Measurements from ENCODE around the gene SPART. TPM values are rescaled to one million over a fixed set of nuclear protein-coding genes. Genes with fewer than 3 reads are reported as not detected.

Gene SPART
- total RNA-seq, 1 donor from 2014 or later: 27.4 TPM

DNA sequence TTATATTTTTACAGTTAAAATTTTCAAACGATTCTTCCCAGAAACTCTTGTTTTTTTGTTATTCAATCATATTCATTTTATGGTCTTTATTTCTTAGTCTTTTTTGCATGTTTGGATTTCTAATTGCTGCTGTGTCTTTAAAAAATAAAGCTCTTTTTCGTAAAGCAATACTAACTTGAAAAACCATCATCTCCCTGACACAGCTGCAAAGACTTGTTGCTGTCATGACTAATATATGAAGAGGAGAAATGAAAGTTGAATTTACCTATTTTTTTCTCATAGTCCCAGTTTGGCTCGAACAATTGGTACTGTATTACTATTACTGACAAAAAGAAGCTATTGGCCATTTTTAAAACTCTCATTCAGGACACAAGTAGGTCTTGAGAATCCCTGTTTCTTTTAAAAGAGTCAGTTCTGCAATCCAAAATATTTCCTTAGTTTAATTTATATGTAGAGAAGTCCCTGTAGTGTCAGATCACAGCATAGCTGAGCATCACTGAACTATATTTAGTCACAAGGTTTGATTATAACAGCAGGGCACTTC lies 12.1 kb upstream of the SPART start:
- TF ChIP-seq, protein P1, sequence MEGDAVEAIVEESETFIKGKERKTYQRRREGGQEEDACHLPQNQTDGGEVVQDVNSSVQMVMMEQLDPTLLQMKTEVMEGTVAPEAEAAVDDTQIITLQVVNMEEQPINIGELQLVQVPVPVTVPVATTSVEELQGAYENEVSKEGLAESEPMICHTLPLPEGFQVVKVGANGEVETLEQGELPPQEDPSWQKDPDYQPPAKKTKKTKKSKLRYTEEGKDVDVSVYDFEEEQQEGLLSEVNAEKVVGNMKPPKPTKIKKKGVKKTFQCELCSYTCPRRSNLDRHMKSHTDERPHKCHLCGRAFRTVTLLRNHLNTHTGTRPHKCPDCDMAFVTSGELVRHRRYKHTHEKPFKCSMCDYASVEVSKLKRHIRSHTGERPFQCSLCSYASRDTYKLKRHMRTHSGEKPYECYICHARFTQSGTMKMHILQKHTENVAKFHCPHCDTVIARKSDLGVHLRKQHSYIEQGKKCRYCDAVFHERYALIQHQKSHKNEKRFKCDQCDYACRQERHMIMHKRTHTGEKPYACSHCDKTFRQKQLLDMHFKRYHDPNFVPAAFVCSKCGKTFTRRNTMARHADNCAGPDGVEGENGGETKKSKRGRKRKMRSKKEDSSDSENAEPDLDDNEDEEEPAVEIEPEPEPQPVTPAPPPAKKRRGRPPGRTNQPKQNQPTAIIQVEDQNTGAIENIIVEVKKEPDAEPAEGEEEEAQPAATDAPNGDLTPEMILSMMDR (IDR thresholded peaks at IDR 0.05): no peak
- Histone ChIP-seq H3K27me3 (no peaks in the 10 kb centered on the region), H3K36me3 (no peaks in the 10 kb centered on the region), H3K9me3 (no peaks in the 10 kb centered on the region), H3K4me1 (peaks cover 0 to 3% of the 10 kb centered on the region in 2 donors), H3K27ac (no peak overlapping the region), H3K4me3 (no peak overlapping the region)
- DNase-seq (ENCODE audit: low spot score in 2 of 2): no peak
- intact Hi-C loops (cut with DNase I): no loop called here

DNA sequence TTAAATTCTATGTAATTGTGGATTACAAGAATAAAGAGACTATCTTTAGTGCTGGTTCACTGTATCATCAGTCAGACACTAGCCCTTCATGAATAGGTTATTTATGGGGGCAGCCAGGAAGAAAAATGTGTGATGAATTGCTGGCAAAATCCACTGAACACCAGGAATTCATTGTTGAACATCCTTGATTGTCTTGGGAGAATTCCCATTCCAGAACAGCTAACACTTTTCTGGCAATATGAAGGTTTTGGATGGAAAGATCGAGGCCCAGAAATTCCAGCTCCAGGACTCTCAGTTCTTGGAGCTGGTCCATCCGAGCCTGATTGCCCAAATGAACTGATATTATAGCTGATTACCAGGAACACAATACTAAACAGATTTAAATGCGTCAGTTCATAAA lies 11.5 kb upstream of the SPART start:
- Histone ChIP-seq H3K4me3 (peak overlapping the region in 1 of 2 donors; percentile 8), H3K4me1 (peaks cover 0 to 3% of the 10 kb centered on the region in 2 donors), H3K27me3 (no peaks in the 10 kb centered on the region), H3K27ac (no peak overlapping the region), H3K36me3 (no peaks in the 10 kb centered on the region), H3K9me3 (no peaks in the 10 kb centered on the region)
- DNase-seq (ENCODE audit: low spot score in 2 of 2): peak in 1 of 2 donors; percentile 73
- TF ChIP-seq, protein P1 (IDR thresholded peaks at IDR 0.05): no peak
- intact Hi-C loops (cut with DNase I): no loop called here

DNA sequence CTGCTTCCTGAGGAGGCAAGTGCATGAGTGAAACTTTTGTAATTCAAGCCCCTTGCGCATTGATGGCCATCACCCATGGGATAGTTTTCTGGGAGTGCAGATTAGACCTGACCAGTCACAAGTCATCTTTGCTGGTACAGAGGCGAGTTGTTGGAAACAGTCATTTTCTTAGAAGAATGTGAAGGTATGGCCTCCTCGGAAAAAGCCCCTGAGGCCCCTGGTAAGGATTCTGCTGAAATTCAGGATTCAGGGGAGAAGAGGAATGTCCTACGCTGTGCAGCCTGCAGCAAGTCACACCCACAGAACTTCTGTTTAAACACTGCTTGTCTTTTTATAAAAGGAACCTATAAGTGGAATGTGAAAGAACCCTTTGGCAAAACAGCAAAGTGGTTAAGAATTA lies 11.0 kb upstream of the SPART start:
- TF ChIP-seq, protein P1 (IDR thresholded peaks at IDR 0.05): no peak
- DNase-seq (ENCODE audit: low spot score in 2 of 2): no peak
- Histone ChIP-seq H3K27ac (no peak overlapping the region), H3K4me3 (no peak overlapping the region), H3K9me3 (no peaks in the 10 kb centered on the region), H3K27me3 (no peaks in the 10 kb centered on the region), H3K4me1 (peaks cover 0 to 3% of the 10 kb centered on the region in 2 donors), H3K36me3 (no peaks in the 10 kb centered on the region)
- intact Hi-C loops (cut with DNase I): no loop called here

DNA sequence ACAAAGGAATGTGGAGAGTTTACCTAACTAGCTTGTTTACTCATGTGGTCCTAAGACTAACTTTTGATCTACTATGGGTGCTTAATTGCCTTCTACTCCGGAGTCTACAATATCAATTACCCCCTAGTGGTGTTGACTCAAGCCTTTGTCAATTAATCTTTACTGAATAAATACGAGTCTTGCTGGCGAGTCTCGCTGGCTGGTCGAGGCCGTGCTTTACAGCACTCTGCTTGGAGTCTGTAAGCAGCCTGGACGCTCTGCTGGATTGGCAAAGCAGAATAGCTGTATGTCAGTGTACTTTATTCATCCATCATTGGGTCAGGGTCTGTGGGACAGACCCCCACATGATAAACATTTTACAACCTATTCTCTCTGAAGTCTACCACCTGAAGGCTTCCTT lies 9.9 kb upstream of the SPART start:
- no peak for DNase-seq (ENCODE audit: low spot score in 2 of 2)
- intact Hi-C loops (cut with DNase I): no loop called here
- Histone ChIP-seq H3K9me3 (no peaks in the 10 kb centered on the region), H3K27me3 (no peaks in the 10 kb centered on the region), H3K4me1 (peaks cover 0 to 3% of the 10 kb centered on the region in 2 donors), H3K4me3 (no peak overlapping the region), H3K36me3 (no peaks in the 10 kb centered on the region), H3K27ac (no peak overlapping the region)
- TF ChIP-seq, protein P1 (IDR thresholded peaks at IDR 0.05): no peak

DNA sequence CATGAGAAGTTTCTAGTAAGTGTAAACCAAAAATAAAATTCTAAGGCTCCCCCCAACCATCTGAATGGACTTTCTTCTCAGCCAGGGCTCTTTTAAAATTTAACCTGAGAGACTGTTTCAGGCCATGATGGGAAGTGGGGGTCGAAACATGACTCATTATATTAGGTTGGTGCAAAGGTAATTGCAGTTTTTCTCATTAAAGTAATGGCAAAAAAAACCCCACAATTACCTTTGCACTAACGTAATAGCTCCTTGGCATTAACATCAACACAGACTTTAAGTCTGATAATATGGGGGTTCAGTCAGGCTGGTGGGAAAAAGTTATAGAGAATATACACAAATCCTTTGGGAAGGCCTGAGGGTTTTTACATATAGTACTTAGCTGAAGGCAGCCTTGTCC lies 9.4 kb upstream of the SPART start:
- no peaks in the 10 kb centered on the region for H3K9me3 ChIP-seq
- DNase-seq (ENCODE audit: low spot score in 2 of 2): no peak
- TF ChIP-seq, protein P1 (IDR thresholded peaks at IDR 0.05): no peak
- peaks cover 0 to 3% of the 10 kb centered on the region in 2 donors for H3K4me1 ChIP-seq
- no peaks in the 10 kb centered on the region for H3K36me3 ChIP-seq
- intact Hi-C loops (cut with DNase I): no loop called here
- H3K27me3 ChIP-seq: no peaks in the 10 kb centered on the region
- H3K27ac ChIP-seq: no peak overlapping the region
- H3K4me3 ChIP-seq: no peak overlapping the region
